Keratinocyte (primary cell): ENCODE measurements around the gene LSM4. TPM values are rescaled to one million over a fixed set of nuclear protein-coding genes. Genes with fewer than 3 reads are reported as not detected.

ENCODE experiments used
- DNase-seq: peaks from one replicate; pipeline ENCODE4 v3.0.0-alpha.2; 2011; ENCODE audit warnings: low read depth, missing footprints, low spot score
- FAIRE-seq: peaks from 2 replicates; lab custom pipeline; 2011; peaks lifted over from hg19 to GRCh38; lab: Jason Lieb, UNC
- H2AFZ ChIP-seq: 2 replicates; pipeline ENCODE4 v1.6.0; 2012; ENCODE audit warnings: low read length, control low read depth, inconsistent platforms; ENCODE audit not compliant: control insufficient read depth
- H3K27ac ChIP-seq: 2 replicates; pipeline ENCODE4 v1.5.1; 2011; ENCODE audit warnings: low read length; ENCODE audit not compliant: control insufficient read depth, insufficient read depth
- H3K27me3 ChIP-seq: 3 replicates; pipeline ENCODE4 v1.6.0; 2011; ENCODE audit warnings: low read length; ENCODE audit not compliant: control insufficient read depth, insufficient read depth; ENCODE audit errors: extremely low read depth
- H3K36me3 ChIP-seq, 2 experiments: 2 replicates in 1 of 2; 3 replicates in 1 of 2; pipeline ENCODE4 v1.5.1; 2011; ENCODE audit warnings: low read length in 2 of 2, mild to moderate bottlenecking in 1 of 2; ENCODE audit not compliant: control insufficient read depth in 2 of 2, insufficient read depth in 2 of 2; ENCODE audit errors: extremely low read depth in 1 of 2
- H3K4me1 ChIP-seq: 3 replicates; pipeline ENCODE4 v1.5.1; 2011; ENCODE audit warnings: low read length; ENCODE audit not compliant: control insufficient read depth, insufficient read depth; ENCODE audit errors: extremely low read depth
- H3K4me2 ChIP-seq: 3 replicates; pipeline ENCODE4 v1.6.0; 2011; ENCODE audit warnings: low read depth, low read length; ENCODE audit not compliant: control insufficient read depth, insufficient read depth; ENCODE audit errors: extremely low read depth
- H3K4me3 ChIP-seq, 3 experiments: fragments of 200-600 bp in 1 of 3; sonication (generic) in 1 of 3; 2 replicates in 2 of 3; 3 replicates in 1 of 3; pipeline ENCODE4 v1.5.1; 2011 to 2016; ENCODE audit warnings: low read length in 3 of 3, mild to moderate bottlenecking in 3 of 3, control low read depth in 2 of 3, inconsistent platforms in 1 of 3, low read depth in 1 of 3, mixed read lengths in 1 of 3, mixed run types in 1 of 3, moderate library complexity in 1 of 3; ENCODE audit not compliant: control insufficient read depth in 2 of 3, insufficient read depth in 2 of 3; ENCODE audit errors: extremely low read depth in 1 of 3
- H3K79me2 ChIP-seq: 2 replicates; pipeline ENCODE4 v1.6.0; 2012; ENCODE audit warnings: low read length; ENCODE audit not compliant: control insufficient read depth, insufficient read depth
- H3K9ac ChIP-seq: 3 replicates; pipeline ENCODE4 v1.6.0; 2011; ENCODE audit warnings: low read length; ENCODE audit not compliant: control insufficient read depth, insufficient read depth; ENCODE audit errors: extremely low read depth
- H3K9me1 ChIP-seq: 3 replicates; pipeline ENCODE4 v1.6.0; 2011; ENCODE audit warnings: low read length; ENCODE audit not compliant: control insufficient read depth, insufficient read depth; ENCODE audit errors: extremely low read depth
- H3K9me3 ChIP-seq: 2 replicates; pipeline ENCODE4 v1.5.1; 2012; ENCODE audit warnings: low read depth, low read length; ENCODE audit not compliant: control insufficient read depth
- H4K20me1 ChIP-seq: 3 replicates; pipeline ENCODE4 v1.6.0; 2011; ENCODE audit warnings: low read length; ENCODE audit not compliant: control insufficient read depth, insufficient read depth; ENCODE audit errors: extremely low read depth
- CTCF ChIP-seq, 3 experiments: IDR thresholded peaks in 1 of 3; conservative IDR thresholded peaks in 1 of 3; optimal IDR thresholded peaks in 1 of 3; 2 replicates in 2 of 3; 3 replicates in 1 of 3; pipeline versions ENCODE3 to v1.5.1; 2011; ENCODE audit warnings: low read length in 3 of 3, mild to moderate bottlenecking in 3 of 3, moderate library complexity in 2 of 3, control low read depth in 1 of 3, inconsistent platforms in 1 of 3; ENCODE audit not compliant: insufficient read depth in 2 of 3; ENCODE audit errors: extremely low read depth in 1 of 3
- EZH2 ChIP-seq: IDR thresholded peaks from one replicate; pipeline ENCODE4 v1.6.1; 2012; ENCODE audit warnings: inconsistent platforms, mild to moderate bottlenecking, low read length, moderate library complexity
- dilution Hi-C: fragments of 300-500 bp; cut with MboI; formaldehyde crosslinking; loops from one replicate; pipeline ENCODE4 v1.7.0; 2020; ENCODE audit warnings: low sequenced_read_pairs; ENCODE audit not compliant: extremely low pct_ligation_motif_present
- polyA plus RNA-seq, 5 experiments: library from polyadenylated mRNA; depleted of rRNA in 3 of 5; stranded (reverse) in 3 of 5; stranded (forward) in 1 of 5; unstranded in 1 of 5; fragments of >200 nt; gene quantifications; 1 replicate in 1 of 5; 2 replicates in 3 of 5; 3 replicates in 1 of 5; pipeline versions ENCODE4 v1.2.1 to v1.2.3, GENCODE V29; 2011 to 2012; ENCODE audit warnings: missing spikeins in 2 of 5, low read depth in 1 of 5, low replicate concordance in 1 of 5

The LSM4 gene
- polyA plus RNA-seq, 1 donor (not counting 4 experiments of a cell fraction or from before 2014, with no cell fraction given) = 162 TPM

GRCh38 chr19:18282788-18283141 lies 40.1 kb downstream of the LSM4 start:
- DNase-seq (no peak), FAIRE-seq (no peak)
- no peaks in the 10 kb centered on the region for H3K27me3 ChIP-seq
- H3K4me2 ChIP-seq = peak overlapping the region; percentile 94
- peak overlapping the region; percentile 96 for H3K9ac ChIP-seq
- no peak overlapping the region for H2AFZ ChIP-seq
- peak overlapping the region in 1 of 3 experiments; percentile 34 for H3K4me3 ChIP-seq
- H3K9me3 ChIP-seq = no peaks in the 10 kb centered on the region
- H4K20me1 ChIP-seq = peaks cover 9% of the 10 kb centered on the region
- dilution Hi-C loops = no loop called here
- TF ChIP-seq EZH2 (no peak), CTCF (optimal IDR thresholded peaks at IDR 0.05 in 1 of 3, IDR thresholded peaks at IDR 0.05 in 1 of 3, conservative IDR thresholded peaks at IDR 0.05 in 1 of 3; ENCODE audit: extremely low read depth in 1 of 3, insufficient read depth in 2 of 3, low read length in 3 of 3) (no peak)
- H3K79me2 ChIP-seq = peaks cover 23% of the 10 kb centered on the region
- H3K27ac ChIP-seq = peak overlapping the region; percentile 98
- peaks cover 1 to 8% of the 10 kb centered on the region in 2 experiments for H3K36me3 ChIP-seq
- peaks cover 19% of the 10 kb centered on the region for H3K4me1 ChIP-seq
- H3K9me1 ChIP-seq = peaks cover 2% of the 10 kb centered on the region

- H3K9me1 ChIP-seq = peaks cover 2% of the 10 kb centered on the region
- H3K9ac ChIP-seq = peak overlapping the region; percentile 96
- H3K4me1 ChIP-seq = peaks cover 19% of the 10 kb centered on the region
- H3K36me3 ChIP-seq = peaks cover 1 to 8% of the 10 kb centered on the region in 2 experiments
- H3K27ac ChIP-seq = peak overlapping the region; percentile 98
- peak overlapping the region; percentile 32 to 78 (median 51) for H3K4me3 ChIP-seq
- TF ChIP-seq EZH2 (no peak), CTCF (optimal IDR thresholded peaks at IDR 0.05 in 1 of 3, IDR thresholded peaks at IDR 0.05 in 1 of 3, conservative IDR thresholded peaks at IDR 0.05 in 1 of 3; ENCODE audit: extremely low read depth in 1 of 3, insufficient read depth in 2 of 3, low read length in 3 of 3) (peak in 1 of 3 experiments; percentile 32)
- dilution Hi-C loops = no loop called here
- H3K79me2 ChIP-seq = peaks cover 23% of the 10 kb centered on the region
- peaks cover 9% of the 10 kb centered on the region for H4K20me1 ChIP-seq
- FAIRE-seq (no peak), DNase-seq (no peak)
- H3K9me3 ChIP-seq = no peaks in the 10 kb centered on the region
- peak overlapping the region; percentile 94 for H3K4me2 ChIP-seq
- no peaks in the 10 kb centered on the region for H3K27me3 ChIP-seq
- peak overlapping the region; percentile 57 for H2AFZ ChIP-seq
These were observed 40.7 kb downstream of the LSM4 start for GRCh38 chr19:18282021-18282787.
